GM10248 (cell line): Measurements from ENCODE around the gene SMOC1.

Experiments
- CTCF ChIA-PET: fragments of 300-600 bp; sonication (Branson Sonifier 250); formaldehyde crosslinking; extraction: SDS; loops from one replicate; lab custom pipeline; 2021; ENCODE audit warnings: antibody characterized with exemption; lab: Yijun Ruan, JAX
- POLR2A ChIA-PET: fragments of 350-650 bp; sonication (Branson Sonifier 250); formaldehyde crosslinking; extraction: SDS; loops from one replicate; lab custom pipeline; 2020; ENCODE audit warnings: antibody characterized with exemption; lab: Yijun Ruan, JAX
- DNase-seq: peaks from one replicate; pipeline ENCODE4 v3.0.0; 2012; ENCODE audit errors: extremely low spot score
- CTCF ChIP-seq: IDR thresholded peaks from 2 replicates; pipeline ENCODE4 v1.5.1; 2012; ENCODE audit warnings: mild to moderate bottlenecking, low read depth; ENCODE audit errors: extremely low read depth, missing control alignments, control extremely low read depth

The SMOC1 gene

GRCh38 chr14:69986336-69986735 is 107.1 kb downstream of the SMOC1 start:
- ChIA-PET POLR2A (no interaction called here), CTCF (interaction anchor here (1.3 kb wide), 1 partner anchor 27 kb away, joined by 4 read pairs; no protein-coding TSS in a partner anchor)
- DNase-seq, result no peak
- no peak for TF ChIP-seq CTCF

GRCh38 chr14:69987406-69988121 is 108.3 kb downstream of the SMOC1 start:
- ChIA-PET CTCF (interaction anchor here (1.2 to 1.3 kb wide), 2 partner anchors 16 to 26 kb away, joined by 3 to 4 read pairs; no protein-coding TSS in a partner anchor), POLR2A (no interaction called here)
- no peak for TF ChIP-seq CTCF
- DNase-seq, result no peak

- ChIA-PET CTCF (interaction anchor here (1.0 to 1.2 kb wide), 2 partner anchors 17 to 18 kb away, joined by 3 read pairs; no protein-coding TSS in a partner anchor), POLR2A (no interaction called here)
These were observed 109.8 kb downstream of the SMOC1 start for GRCh38 chr14:69988979-69989378.

GRCh38 chr14:69989622-69990021 is 110.4 kb downstream of the SMOC1 start:
- no peak for DNase-seq
- CTCF ChIA-PET, result no interaction called here
- POLR2A ChIA-PET, result no interaction called here
- no peak for TF ChIP-seq CTCF

More at GRCh38 chr14:69988979-69989378, 109.8 kb downstream of the SMOC1 start:
- DNase-seq, result no peak
- no peak for TF ChIP-seq CTCF

- ChIA-PET CTCF (no interaction called here), POLR2A (no interaction called here)
- no peak for DNase-seq
- TF ChIP-seq CTCF, result no peak
These were observed 111.1 kb downstream of the SMOC1 start for GRCh38 chr14:69990323-69990722.

GRCh38 chr14:69991422-69991821 is 112.2 kb downstream of the SMOC1 start:
- POLR2A ChIA-PET, result no interaction called here
- TF ChIP-seq CTCF, result no peak
- CTCF ChIA-PET, result interaction anchor here (1.0 to 1.9 kb wide), 3 partner anchors 9 to 36 kb away, joined by 4 to 5 read pairs (median 5); no protein-coding TSS in a partner anchor
- no peak for DNase-seq
